ENCODE data around the gene ENC1. TPM values are rescaled to one million over a fixed set of nuclear protein-coding genes. Genes with fewer than 3 reads are reported as not detected.
"Not testable (repeated sequence)": the region's sequence is repeated elsewhere in the genome, so short reads cannot be mapped to it uniquely, and the experiment has no call there.

ENC1 gene, protein sequence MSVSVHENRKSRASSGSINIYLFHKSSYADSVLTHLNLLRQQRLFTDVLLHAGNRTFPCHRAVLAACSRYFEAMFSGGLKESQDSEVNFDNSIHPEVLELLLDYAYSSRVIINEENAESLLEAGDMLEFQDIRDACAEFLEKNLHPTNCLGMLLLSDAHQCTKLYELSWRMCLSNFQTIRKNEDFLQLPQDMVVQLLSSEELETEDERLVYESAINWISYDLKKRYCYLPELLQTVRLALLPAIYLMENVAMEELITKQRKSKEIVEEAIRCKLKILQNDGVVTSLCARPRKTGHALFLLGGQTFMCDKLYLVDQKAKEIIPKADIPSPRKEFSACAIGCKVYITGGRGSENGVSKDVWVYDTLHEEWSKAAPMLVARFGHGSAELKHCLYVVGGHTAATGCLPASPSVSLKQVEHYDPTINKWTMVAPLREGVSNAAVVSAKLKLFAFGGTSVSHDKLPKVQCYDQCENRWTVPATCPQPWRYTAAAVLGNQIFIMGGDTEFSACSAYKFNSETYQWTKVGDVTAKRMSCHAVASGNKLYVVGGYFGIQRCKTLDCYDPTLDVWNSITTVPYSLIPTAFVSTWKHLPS
- total RNA-seq: 1 to 10 TPM in 1 of 2 donors, under 1 TPM in 1; 0.60 to 1.9 TPM

DNA sequence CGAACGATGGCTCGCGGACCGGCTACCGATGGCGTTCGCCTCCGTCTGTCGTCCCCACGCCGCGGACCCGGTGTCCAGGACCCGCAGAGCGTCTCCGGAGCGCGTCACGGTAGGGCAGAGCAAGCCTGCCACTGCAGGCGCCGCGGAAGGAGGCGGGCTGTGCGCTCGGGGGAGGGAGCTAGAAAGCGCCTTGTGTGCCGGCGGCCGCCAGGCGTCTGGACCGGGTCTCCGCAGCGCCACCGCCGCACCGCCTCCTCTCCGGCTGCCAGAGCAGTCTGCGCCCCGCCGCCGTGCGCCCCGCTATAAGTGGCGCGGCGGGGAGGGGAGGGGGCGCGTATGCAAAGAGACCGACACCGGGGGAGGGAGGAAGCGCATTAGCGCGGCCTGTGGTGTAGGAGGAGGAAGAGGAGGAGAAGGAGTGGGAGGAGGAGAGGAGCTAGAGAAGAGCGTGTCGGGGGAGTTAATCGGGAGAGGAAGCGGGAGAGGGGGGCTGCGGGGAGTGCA, at the start of gene ENC1:
ENC1 (minus strand) TSS at position 279 of the 504 bp plus-strand sequence. CDS start 4,243 bp downstream, outside the sequence.
- Mint-ChIP-seq H3K27ac (peak within 1 kb of the TSS; percentile 25), H3K4me3 (peak within 1 kb of the TSS; percentile 88 to 97), H3K4me1 (ENCODE audit: low read depth) (peaks cover 47% of the 10 kb centered on the region), H3K9me3 (no peaks in the 10 kb centered on the region), H3K36me3 (ENCODE audit: insufficient read depth in 2 of 2) (no peaks in the 10 kb centered on the region), H3K27me3 (ENCODE audit: low read depth) (peaks cover 83% of the 10 kb centered on the region)
- DNase-seq: peak; percentile 83 to 86
- peak; percentile 85 to 86 for ATAC-seq (replicated peaks in 1 of 2)

DNA sequence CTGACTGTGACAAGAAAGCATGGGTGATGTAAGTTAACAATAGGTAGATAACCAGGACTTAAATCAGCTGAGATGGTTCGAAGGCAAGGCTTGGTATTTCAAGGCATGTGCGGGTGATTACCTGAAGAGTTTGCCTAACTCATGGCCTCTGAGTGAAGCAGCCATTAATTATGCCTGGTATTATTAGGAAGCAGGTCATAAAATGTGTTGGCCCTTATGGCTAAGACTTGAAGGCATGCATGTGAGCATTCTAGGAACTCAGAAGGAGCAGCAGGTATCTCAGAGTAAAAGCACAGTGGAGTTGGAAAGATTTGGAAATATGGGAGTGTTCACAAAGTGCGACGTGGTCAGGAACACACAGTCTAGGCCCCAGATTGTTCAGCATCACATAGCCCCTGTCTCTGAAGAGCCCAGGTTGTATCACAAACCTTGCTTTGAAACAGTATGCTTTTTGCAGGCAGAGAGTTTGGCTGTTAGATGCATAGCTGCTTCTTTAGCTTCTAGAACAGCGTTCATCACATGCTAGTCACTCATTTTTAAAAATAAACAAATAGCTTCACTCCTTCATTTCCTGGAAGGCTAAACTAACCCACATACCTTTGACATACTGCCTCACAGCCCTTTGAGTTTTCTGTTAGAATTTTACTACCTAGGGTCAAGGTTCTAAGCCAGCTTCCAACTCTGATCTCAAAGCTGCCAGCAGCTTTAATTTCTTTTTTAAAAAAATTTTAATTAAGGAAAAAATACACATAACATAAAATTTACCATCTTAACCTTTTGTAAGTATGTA, 46.6 kb upstream of the ENC1 start:
- no peak for DNase-seq
- H3K4me1 Mint-ChIP-seq (ENCODE audit: low read depth): peaks cover 18% of the 10 kb centered on the region
- no peaks in the 10 kb centered on the region for H3K9me3 Mint-ChIP-seq
- no peak for ATAC-seq (replicated peaks in 1 of 2)
- peak overlapping the region; percentile 7 to 88 for H3K4me3 Mint-ChIP-seq
- peaks cover 2 to 6% of the 10 kb centered on the region in 2 donors for H3K36me3 Mint-ChIP-seq (ENCODE audit: insufficient read depth in 2 of 2)
- H3K27me3 Mint-ChIP-seq (ENCODE audit: low read depth): no peaks in the 10 kb centered on the region
- no peak overlapping the region for H3K27ac Mint-ChIP-seq

DNA sequence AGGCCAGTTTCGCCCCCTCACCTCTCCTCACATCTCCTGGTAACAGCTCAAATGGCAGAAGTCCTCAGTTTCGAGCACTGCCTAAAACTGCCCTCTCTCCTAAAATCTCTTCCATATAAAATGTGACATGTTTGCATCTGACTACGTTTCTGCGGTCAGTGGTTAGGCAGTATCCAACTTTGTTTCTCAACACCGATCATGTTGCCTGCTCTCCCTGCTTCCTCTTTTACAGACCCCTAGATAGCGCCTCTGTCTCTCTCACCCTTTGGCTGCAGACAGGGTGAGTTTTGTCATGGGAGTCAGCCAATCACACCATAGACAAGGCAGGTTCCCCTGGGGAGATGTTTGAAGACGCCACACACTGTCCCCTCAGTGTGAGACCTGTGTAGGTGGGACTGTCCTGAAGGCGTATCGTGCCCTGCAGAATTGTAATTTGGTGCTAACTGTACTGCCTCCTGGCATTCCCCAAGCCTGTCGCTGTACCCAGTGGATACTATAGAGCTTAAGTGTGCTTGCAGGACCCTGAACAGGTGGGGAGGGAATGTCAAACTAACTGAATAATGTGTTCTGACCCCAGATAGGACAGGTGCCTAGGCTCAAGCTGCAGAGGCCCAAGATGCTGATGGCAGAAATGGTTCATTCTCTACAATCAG, 45.6 kb upstream of the ENC1 start:
- peaks cover 18% of the 10 kb centered on the region for H3K4me1 Mint-ChIP-seq (ENCODE audit: low read depth)
- H3K36me3 Mint-ChIP-seq (ENCODE audit: insufficient read depth in 2 of 2): peaks cover 2 to 6% of the 10 kb centered on the region in 2 donors
- peak in 1 of 2 donors; percentile 2 for ATAC-seq (replicated peaks in 1 of 2)
- DNase-seq: peak in 1 of 2 donors; percentile 8
- H3K9me3 Mint-ChIP-seq: no peaks in the 10 kb centered on the region
- H3K27ac Mint-ChIP-seq: peak overlapping the region; percentile 63
- H3K4me3 Mint-ChIP-seq: peak overlapping the region; percentile 88 to 98
- no peaks in the 10 kb centered on the region for H3K27me3 Mint-ChIP-seq (ENCODE audit: low read depth)

DNA sequence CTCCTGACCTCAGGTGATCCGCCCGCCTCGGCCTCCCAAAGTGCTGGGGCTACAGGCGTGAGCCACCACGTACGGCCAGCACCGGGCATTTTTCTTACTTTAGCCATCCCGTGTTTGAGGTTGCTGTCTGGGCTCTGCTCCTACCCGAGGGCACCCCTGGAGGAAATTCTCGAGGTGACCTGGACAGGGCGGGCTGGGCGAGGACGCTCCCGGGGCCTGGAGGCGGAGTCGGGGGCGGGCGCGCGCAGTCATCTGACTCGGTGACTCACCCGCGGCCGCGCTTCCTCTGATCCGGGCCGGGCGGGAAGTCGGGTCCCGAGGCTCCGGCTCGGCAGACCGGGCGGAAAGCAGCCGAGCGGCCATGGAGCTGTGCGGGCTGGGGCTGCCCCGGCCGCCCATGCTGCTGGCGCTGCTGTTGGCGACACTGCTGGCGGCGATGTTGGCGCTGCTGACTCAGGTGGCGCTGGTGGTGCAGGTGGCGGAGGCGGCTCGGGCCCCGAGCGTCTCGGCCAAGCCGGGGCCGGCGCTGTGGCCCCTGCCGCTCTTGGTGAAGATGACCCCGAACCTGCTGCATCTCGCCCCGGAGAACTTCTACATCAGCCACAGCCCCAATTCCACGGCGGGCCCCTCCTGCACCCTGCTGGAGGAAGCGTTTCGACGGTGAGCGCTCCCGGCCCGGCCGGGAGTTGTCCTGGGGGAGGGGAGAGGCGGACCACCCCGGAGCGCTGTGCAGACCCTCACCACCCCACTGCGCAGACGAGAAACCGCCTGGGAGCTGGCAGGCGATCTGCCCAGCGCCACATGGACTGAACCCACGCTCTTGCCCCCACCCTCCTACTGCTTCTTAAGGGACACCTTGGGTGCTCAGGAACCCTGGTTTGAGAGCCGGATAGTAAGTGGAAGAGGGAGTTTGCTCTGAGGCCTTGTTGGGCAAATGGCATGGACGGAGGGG, 44.6 kb upstream of the ENC1 start, which contains the start of gene HEXB:
HEXB (plus strand) TSS at position 334 of the 952 bp plus-strand sequence; CDS start at position 362, 28 bp downstream.
- peaks cover 2% of the 10 kb centered on the region in 2 donors for H3K36me3 Mint-ChIP-seq (ENCODE audit: insufficient read depth in 2 of 2)
- H3K27ac Mint-ChIP-seq: peak within 1 kb of the TSS; percentile 63
- H3K4me3 Mint-ChIP-seq: peak within 1 kb of the TSS; percentile 88 to 98
- H3K4me1 Mint-ChIP-seq (ENCODE audit: low read depth): peaks cover 18% of the 10 kb centered on the region
- no peaks in the 10 kb centered on the region for H3K9me3 Mint-ChIP-seq
- DNase-seq (peak; percentile 92 to 93), ATAC-seq (replicated peaks in 1 of 2) (peak; percentile 97 to 98)
- H3K27me3 Mint-ChIP-seq (ENCODE audit: low read depth): no peaks in the 10 kb centered on the region

DNA sequence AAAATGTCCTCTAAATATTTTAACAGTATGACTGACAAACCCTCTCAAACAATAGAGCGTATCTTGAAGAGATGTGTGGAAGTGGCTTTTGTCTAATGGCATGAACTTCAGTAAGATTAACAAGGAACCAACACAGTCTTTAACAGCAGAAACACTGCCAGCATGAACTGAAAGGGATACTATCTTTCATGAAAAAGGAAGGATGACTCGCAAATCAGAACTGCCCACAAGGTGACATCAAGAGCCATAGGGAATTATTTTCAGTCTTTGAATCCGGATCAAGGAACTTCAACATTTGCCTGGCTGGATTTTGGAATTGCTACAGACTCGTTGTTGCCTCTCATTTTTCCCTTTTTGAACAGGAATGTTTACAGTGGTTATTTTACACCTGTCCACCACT, 39.4 kb upstream of the ENC1 start:
- Mint-ChIP-seq H3K9me3 (no peaks in the 10 kb centered on the region), H3K36me3 (ENCODE audit: insufficient read depth in 2 of 2) (no peaks in the 10 kb centered on the region), H3K4me3 (no peak overlapping the region), H3K27ac (no peak overlapping the region), H3K27me3 (ENCODE audit: low read depth) (no peaks in the 10 kb centered on the region), H3K4me1 (ENCODE audit: low read depth) (no peaks in the 10 kb centered on the region)
- DNase-seq (no peak), ATAC-seq (replicated peaks in 1 of 2) (no peak)

DNA sequence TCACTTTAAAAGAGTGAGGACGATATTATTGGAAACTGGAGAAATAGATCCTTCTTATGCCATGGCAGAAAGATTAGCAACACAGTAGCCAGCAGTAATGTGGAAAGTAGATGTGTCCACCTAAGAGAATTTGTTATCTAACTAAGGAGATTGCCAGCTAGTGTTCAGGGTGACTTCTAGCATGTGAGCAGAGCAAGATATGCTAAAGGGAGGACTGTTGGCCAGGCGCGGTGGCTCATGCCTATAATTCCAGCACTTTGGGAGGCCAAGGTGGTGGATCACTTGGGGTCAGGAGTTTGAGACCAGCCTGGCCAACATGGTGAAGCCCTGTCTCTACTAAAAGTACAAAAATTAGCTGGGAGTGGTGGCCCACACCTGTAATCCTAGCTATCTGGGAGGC, 38.8 kb upstream of the ENC1 start:
- H3K36me3 Mint-ChIP-seq (ENCODE audit: insufficient read depth in 2 of 2); H3K4me1 Mint-ChIP-seq (ENCODE audit: low read depth); H3K27me3 Mint-ChIP-seq (ENCODE audit: low read depth); DNase-seq; H3K9me3 Mint-ChIP-seq; H3K27ac Mint-ChIP-seq; H3K4me3 Mint-ChIP-seq; ATAC-seq (replicated peaks in 1 of 2): not testable (repeated sequence)

DNA sequence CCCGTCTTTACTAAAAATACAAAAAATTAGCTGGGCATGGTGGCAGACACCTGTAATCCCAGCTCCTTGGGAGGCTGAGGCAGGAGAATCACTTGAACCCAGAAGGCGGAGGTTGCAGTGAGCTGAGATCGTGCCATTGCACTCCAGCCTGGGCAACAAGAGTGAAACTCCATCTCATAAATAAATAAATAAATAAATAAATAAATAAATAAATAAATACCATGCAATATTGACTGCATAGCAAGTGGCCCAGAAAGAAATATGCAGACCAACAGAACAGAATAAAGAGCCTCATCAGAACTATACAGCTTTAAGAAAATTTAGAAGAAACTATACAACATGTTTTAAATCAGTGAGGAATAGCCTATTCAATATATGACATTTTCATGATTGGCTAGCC, 37.6 kb upstream of the ENC1 start:
- not testable (repeated sequence) for H3K4me3 Mint-ChIP-seq

DNA sequence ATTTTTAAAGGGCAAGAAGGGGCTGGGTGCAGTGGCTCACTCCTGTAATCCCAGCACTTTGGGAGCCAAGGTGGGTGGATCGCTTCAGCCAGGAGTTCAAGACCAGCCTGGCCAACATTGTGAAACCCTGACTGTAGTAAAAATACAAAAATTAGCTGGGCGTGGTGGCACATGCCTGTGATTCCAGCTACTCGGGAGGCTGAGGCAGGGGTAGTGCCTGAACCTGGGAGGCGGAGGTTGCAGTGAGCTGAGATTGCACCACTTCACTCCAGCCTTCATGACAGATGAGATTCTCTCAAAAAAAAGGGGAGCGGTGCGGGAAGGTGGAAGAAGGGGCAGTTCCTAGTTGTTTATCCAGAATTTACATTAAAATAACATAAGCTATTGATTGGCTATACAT, 35.9 kb upstream of the ENC1 start:
- H3K9me3 Mint-ChIP-seq; H3K4me3 Mint-ChIP-seq; ATAC-seq (replicated peaks in 1 of 2); H3K27ac Mint-ChIP-seq; DNase-seq; H3K36me3 Mint-ChIP-seq (ENCODE audit: insufficient read depth in 2 of 2); H3K4me1 Mint-ChIP-seq (ENCODE audit: low read depth): not testable (repeated sequence)
- H3K27me3 Mint-ChIP-seq (ENCODE audit: low read depth): peaks cover 13% of the 10 kb centered on the region

More for the DNA sequence above, 37.6 kb upstream of the ENC1 start:
- not testable (repeated sequence) for H3K36me3 Mint-ChIP-seq (ENCODE audit: insufficient read depth in 2 of 2); H3K27me3 Mint-ChIP-seq (ENCODE audit: low read depth); ATAC-seq (replicated peaks in 1 of 2); H3K27ac Mint-ChIP-seq; H3K4me1 Mint-ChIP-seq (ENCODE audit: low read depth); H3K9me3 Mint-ChIP-seq; DNase-seq

DNA sequence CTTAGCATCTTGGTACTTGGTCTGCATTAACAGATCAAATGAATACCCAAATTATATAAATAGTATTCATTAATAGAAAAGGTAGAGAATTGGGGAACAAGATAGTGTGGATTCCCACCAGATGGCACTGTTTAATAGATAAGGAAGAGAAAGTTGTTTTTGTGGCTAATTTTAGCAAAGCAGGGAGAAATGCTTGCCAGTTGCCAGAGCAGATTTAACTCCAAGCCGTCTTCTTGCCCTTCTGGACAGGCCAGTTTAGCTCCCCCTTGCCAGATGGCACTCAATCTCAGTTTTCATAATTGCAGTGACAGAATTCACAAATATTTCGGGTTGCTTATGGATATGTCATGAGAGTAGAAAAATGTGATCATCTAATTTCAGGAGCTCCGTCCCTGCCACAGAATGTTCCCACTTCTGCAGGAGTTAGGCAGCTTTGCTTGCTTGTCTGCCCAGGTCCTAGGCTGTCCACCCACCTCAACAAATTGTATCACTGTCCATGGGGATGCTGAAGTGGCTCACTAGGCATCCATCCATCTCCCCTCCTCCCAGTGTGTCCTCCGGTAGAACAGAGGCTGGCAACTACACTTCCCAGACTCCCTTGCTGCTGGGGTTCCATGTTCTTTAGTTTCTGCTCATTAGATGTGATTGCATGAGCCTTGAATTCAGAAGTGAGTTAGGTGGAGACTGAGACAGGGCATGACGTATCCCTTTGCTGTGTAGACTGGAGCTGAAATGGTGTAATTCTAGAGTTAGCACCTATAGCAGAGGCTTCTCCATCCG, 32.7 kb upstream of the ENC1 start:
- Mint-ChIP-seq H3K9me3 (no peaks in the 10 kb centered on the region), H3K4me1 (ENCODE audit: low read depth) (no peaks in the 10 kb centered on the region), H3K36me3 (ENCODE audit: insufficient read depth in 2 of 2) (no peaks in the 10 kb centered on the region), H3K27me3 (ENCODE audit: low read depth) (peaks cover 13% of the 10 kb centered on the region), H3K27ac (no peak overlapping the region), H3K4me3 (no peak overlapping the region)
- no peak for DNase-seq
- ATAC-seq (replicated peaks in 1 of 2): no peak

DNA sequence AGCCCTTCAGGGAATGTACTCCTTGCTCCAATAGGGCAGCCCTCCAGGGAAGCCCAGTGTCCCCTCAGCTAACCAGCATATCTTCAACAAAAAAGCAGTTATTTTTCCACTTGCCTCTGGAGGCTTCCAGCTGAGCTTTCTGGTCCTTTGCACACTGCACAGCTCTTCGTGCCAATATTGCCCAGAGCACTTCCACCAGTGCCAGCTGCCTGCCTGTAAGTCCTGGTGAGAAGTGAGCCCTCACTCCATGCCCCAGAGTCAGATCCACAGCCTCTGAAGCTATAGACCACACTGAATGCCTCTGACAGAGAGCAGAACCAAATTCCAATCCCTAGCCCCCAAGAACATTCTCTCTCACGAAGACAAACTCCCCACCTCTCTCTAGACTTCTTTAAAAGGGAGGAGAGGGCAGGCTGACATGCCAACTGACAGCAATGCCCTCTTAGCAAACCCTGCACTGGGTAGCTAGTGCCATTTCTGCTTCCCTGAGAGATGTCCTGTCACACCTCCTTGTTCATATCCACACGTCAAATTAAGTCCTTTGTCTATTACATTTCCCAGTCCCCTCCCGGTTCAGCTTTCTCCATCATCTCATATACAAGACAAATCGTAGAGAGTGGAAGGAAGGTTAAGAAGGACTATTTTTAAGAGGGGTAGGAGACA, 31.8 kb upstream of the ENC1 start:
- Mint-ChIP-seq H3K4me3 (no peak overlapping the region), H3K4me1 (ENCODE audit: low read depth) (no peaks in the 10 kb centered on the region), H3K27me3 (ENCODE audit: low read depth) (peaks cover 13% of the 10 kb centered on the region), H3K36me3 (ENCODE audit: insufficient read depth in 2 of 2) (no peaks in the 10 kb centered on the region), H3K9me3 (no peaks in the 10 kb centered on the region), H3K27ac (no peak overlapping the region)
- ATAC-seq (replicated peaks in 1 of 2) (no peak), DNase-seq (no peak)
